ENCODE results near the gene UNG.

DNA sequence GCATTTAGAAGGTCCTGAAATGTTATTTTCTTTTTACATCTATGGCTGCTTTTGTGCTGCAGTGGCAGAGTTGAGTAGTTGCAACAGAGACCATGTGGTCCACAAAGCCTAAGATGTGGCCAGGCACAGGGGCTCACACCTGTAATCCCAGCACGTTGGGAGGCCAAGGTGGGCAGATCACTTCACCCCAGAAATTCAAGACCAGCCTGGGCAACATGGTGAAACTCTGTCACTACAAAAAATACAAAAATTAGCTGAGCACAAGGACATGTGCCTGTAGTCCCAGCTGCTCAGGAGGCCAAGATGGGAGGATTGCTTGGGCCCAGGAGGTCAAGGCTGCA lies 31.6 kb upstream of the UNG start:
- no peak for TF ChIP-seq YY1 (IDR thresholded peaks at IDR 0.05; ENCODE audit: low read depth)
- TF ChIP-seq, protein P1, sequence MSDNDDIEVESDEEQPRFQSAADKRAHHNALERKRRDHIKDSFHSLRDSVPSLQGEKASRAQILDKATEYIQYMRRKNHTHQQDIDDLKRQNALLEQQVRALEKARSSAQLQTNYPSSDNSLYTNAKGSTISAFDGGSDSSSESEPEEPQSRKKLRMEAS (IDR thresholded peaks at IDR 0.05), result no peak
- no peak for TF ChIP-seq TEAD4 (IDR thresholded peaks at IDR 0.05)
- TF ChIP-seq EP300 (IDR thresholded peaks at IDR 0.05; ENCODE audit: borderline replicate concordance), result no peak
- no peak for TF ChIP-seq NFIC (IDR thresholded peaks at IDR 0.05)

Data from Ishikawa (cell line).